AG04449 (cell line): Measurements from ENCODE around the gene C3orf33.
"Not testable (repeated sequence)": the region's sequence is repeated elsewhere in the genome, so short reads cannot be mapped to it uniquely, and the experiment has no call there.

Experiments
- CTCF ChIA-PET: fragments of 350-600 bp; formaldehyde crosslinking; extraction: SDS; loops from one replicate; lab custom pipeline; 2021; ENCODE audit warnings: antibody characterized with exemption; lab: Yijun Ruan, JAX
- POLR2A ChIA-PET: fragments of 400-600, 350-600 bp; formaldehyde crosslinking; extraction: SDS; loops from one replicate; lab custom pipeline; 2020; ENCODE audit warnings: antibody characterized with exemption, inconsistent platforms; lab: Yijun Ruan, JAX
- DNase-seq: peaks from one replicate; pipeline ENCODE4 v3.0.0-alpha.2; 2010; ENCODE audit warnings: low read depth, low spot score
- H3K4me3 ChIP-seq: 2 replicates; pipeline ENCODE4 v1.5.1; 2011; ENCODE audit warnings: low read depth, mild to moderate bottlenecking, control low read depth, low read length
- TF ChIP-seq, protein P1 (sequence below): IDR thresholded peaks from one replicate; pipeline ENCODE4 v1.5.1; 2011; ENCODE audit warnings: mild to moderate bottlenecking, moderate library complexity, low read length, control low read depth, inconsistent platforms; ENCODE audit not compliant: insufficient read depth; ENCODE audit errors: missing control alignments

Gene C3orf33, protein sequence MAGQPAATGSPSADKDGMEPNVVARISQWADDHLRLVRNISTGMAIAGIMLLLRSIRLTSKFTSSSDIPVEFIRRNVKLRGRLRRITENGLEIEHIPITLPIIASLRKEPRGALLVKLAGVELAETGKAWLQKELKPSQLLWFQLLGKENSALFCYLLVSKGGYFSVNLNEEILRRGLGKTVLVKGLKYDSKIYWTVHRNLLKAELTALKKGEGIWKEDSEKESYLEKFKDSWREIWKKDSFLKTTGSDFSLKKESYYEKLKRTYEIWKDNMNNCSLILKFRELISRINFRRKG

DNA sequence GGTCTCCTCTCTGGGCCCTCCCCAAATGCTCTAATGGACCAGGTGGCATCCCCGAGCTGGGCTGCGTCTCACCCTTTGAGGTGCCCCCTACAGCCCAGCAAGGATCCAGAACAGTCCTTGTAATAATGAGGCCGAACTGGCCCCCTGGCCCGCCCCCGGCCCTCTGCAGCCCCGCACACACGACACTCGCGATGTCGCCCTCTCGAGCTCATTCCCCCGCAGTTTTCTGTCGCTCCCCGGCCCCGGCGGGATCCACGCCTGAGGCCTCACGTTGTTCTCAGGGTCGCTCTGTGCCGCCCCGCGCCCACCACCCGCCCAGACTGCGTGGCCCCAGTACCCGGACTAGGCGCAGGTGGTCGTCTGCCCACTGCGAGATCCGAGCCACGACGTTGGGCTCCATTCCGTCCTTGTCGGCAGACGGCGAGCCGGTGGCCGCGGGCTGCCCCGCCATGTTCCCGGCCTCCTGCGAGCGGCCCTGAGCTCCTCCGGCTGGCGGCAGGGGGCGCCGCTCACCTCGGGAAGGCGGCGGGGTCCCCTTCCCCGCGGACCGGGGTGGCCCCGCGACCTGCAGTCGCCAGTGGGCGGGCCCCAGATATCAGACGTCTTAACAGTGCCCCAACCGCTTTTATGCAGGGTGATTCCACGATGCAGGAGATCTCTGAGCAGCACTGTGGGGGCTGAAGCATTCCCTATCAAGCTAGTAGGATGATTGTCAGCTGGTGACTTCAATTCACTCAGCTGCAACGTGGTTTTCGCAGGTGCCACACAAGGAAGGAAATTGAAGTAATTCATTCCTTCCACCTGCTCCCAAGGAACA, at the start of gene C3orf33:
TSS of gene C3orf33 (minus strand) at position 477 of the 817 bp plus-strand sequence. CDS start at position 451, 26 bp downstream.
- POLR2A ChIA-PET: interaction anchor here (0.6 to 1.5 kb wide), 2 partner anchors 48 to 1415 kb away, joined by 3 to 4 read pairs; partner anchors contain the start of gene SLC33A1
- peak within 1 kb of the TSS; percentile 79 for H3K4me3 ChIP-seq
- TF ChIP-seq, protein P1, sequence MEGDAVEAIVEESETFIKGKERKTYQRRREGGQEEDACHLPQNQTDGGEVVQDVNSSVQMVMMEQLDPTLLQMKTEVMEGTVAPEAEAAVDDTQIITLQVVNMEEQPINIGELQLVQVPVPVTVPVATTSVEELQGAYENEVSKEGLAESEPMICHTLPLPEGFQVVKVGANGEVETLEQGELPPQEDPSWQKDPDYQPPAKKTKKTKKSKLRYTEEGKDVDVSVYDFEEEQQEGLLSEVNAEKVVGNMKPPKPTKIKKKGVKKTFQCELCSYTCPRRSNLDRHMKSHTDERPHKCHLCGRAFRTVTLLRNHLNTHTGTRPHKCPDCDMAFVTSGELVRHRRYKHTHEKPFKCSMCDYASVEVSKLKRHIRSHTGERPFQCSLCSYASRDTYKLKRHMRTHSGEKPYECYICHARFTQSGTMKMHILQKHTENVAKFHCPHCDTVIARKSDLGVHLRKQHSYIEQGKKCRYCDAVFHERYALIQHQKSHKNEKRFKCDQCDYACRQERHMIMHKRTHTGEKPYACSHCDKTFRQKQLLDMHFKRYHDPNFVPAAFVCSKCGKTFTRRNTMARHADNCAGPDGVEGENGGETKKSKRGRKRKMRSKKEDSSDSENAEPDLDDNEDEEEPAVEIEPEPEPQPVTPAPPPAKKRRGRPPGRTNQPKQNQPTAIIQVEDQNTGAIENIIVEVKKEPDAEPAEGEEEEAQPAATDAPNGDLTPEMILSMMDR: peak; percentile 91
- DNase-seq: no peak
- CTCF ChIA-PET: interaction anchor here (0.6 to 3.5 kb wide), 54 partner anchors 8 to 424 kb away, joined by 3 to 51 read pairs (median 5); partner anchors contain the start of gene GMPS

DNA sequence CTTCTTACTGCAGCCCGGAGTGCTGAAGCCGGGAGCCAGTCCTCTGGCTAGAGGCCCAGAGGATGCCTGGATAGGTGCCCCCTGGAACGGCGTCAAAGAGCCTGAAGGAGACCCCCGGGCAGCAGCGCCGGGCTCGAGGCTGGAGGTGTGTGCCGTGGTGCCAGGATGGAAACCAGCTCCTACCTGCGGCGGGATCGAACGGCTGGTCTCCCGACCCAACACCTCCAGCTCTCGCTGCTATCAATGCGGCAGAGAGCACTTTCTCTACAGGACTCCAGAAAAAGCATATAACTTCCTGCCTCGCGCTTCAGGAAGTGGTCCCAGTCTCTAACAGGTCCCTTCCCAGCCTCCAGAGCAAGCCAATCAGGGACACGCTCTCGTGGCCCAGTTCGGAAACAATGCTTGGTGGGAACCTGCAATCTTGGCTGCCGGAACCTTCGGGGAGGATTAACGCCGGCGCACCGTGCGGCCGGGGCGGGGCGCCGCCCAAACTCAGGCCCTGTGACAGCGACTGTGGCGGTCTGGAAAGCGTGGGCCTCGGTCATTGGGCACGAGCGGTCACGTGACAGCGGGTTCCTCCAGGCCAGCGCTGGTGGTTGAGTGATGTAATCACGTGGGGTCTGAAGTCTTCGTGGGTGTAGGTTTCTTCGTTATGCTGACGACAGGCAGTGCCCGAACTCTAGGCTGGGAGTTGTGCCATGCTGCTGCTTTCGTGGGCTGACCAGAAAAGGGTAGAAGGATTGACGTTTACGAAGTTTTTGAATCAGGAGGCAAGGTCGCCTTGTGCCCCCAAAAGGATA, 48.3 kb upstream of the C3orf33 start, which contains the start of gene SLC33A1:
TSS of gene SLC33A1 (minus strand) at position 287 of the 800 bp plus-strand sequence. CDS start 430 bp downstream, outside the sequence.
- ChIA-PET POLR2A (interaction anchor here (0.8 to 1.3 kb wide), 3 partner anchors 13 to 49 kb away, joined by 3 to 4 read pairs (median 4); partner anchors contain the start of gene C3orf33), CTCF (interaction anchor here (1.8 kb wide), 2 partner anchors 15 to 48 kb away, joined by 7 to 8 read pairs; partner anchors contain the start of gene C3orf33)
- TF ChIP-seq, protein P1: no peak
- peak within 1 kb of the TSS; percentile 97 for H3K4me3 ChIP-seq
- peak; percentile 95 for DNase-seq

DNA sequence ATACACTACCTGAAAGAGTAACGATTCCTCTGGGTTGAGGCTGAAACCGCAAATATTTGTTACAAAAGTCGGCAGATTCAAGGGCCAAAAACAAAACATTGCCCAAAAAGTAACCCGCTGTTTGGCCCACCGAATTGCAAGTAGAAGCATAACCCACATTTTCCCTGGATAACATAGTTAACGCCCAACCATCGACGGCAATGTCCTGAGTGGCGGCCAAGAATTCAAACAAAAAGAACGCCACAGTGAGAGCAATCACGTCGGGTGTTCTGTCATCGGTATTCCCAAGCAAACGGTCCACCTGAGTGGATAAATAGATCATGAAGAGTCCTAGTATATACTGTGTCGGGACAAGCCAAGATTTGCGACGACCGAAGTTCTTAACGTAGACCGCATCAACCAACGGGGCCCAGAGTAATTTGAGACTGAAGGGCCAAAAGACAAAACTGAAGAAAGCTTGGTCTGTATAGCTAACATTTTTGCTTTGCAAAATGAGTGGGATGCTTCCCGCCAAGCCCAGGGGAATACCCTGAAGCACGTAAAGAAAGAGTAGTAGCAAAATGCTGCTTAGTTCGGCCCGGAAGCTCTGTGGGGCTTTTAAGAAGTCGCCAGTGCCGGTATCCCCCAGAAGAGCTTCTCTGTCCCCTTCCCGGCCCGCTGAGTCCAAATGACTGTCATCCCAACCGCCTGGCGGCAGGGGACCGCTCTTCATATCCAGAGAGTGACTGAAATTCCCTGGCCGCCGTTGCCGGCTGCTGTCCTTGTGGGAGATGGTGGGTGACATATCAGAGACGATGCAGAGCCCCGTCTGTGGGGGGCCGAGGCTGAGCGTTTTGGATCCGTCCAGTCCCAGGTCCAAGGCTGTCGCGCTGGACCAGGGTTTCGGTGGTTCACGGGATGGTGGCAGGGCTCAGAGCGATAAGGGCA, 47.4 kb upstream of the C3orf33 start:
- no peak for DNase-seq
- CTCF ChIA-PET: interaction anchor here (1.8 kb wide), 2 partner anchors 16 to 47 kb away, joined by 7 to 8 read pairs; partner anchors contain the start of gene C3orf33
- POLR2A ChIA-PET: interaction anchor here (0.8 to 1.3 kb wide), 3 partner anchors 12 to 48 kb away, joined by 3 to 4 read pairs (median 4); partner anchors contain the start of gene C3orf33

DNA sequence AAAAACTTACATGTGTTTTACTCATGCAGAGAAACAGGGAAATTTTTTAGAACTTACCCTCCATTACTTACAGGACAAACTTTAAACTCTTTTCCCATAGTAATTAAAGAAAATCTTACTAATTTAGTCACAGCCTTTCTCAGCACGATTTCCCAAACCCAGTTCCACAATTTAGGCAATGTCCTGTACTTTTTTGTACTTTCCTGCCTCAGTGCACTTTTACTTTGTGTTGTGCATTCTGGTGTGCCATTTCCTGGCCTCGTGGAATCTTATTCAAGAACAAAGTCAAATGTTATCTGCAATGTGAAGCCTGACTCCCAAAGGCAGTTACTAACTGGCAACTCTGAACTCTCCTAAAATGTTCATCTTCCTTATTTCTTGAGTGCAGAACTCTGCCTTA, 46.3 kb upstream of the C3orf33 start:
- TF ChIP-seq, protein P1: no peak
- ChIA-PET POLR2A (no interaction called here), CTCF (interaction anchor here (1.8 kb wide), 2 partner anchors 17 to 46 kb away, joined by 7 to 8 read pairs; partner anchors contain the start of gene C3orf33)
- DNase-seq: no peak
- peak overlapping the region; percentile 97 for H3K4me3 ChIP-seq

More for the DNA sequence above, 47.4 kb upstream of the C3orf33 start:
- TF ChIP-seq, protein P1: no peak
- peak overlapping the region; percentile 97 for H3K4me3 ChIP-seq

DNA sequence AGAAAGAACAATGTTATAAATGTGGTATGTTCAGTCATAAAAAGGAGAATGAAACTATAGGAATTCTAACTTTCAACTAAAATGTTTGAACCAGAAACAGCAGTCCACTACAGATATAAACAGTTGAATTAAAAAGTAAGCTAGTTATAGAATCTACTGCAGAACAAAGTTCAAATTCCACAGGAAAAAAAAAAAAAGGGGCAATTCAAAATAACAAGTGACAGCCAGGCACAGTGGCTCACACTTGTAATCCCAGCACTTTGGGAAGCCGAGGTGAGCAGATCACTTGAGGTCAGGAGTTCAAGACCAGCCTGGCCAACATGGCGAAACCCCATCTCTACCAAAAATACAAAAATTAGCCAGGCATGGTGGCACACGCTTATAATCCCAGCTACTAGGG, 43.3 kb upstream of the C3orf33 start:
- POLR2A ChIA-PET, DNase-seq, H3K4me3 ChIP-seq: not testable (repeated sequence)
- CTCF ChIA-PET: interaction anchor here (1.5 to 2.0 kb wide), 2 partner anchors 9 to 43 kb away, joined by 4 to 10 read pairs; partner anchors contain the start of gene C3orf33
